Measurements from ENCODE around the gene PTPRN2. TPM values are rescaled to one million over a fixed set of nuclear protein-coding genes. Genes with fewer than 3 reads are reported as not detected.

PTPRN2 gene
- total and polyA plus RNA-seq, 2 of the 13 experiments (the other 11 are each of a cell fraction or from before 2014, with no cell fraction given): 2.5 to 24.2 TPM

DNA sequence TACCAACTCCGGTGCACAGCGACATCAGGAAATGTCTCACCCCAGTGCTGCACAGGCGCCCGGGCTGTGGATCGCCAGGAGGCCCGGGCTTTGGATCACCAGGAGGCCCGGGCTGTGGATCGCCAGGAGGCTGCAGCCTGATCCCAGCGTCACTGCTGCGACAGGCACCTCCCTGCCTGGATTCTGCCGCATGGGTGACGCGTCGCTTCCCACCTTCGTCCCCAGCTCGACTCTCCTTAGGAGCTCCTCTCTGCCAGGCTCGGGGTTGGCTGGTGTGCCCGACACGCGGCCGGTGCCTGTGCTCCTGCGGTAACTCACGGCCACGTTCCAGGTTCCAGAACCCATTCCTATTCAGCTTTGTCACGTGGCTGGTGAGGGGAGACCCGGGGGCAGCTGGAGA, 993.3 kb downstream of the PTPRN2 start:
- Histone ChIP-seq H3K9ac (ENCODE audit: insufficient read depth, low read depth, low read length) (no peak overlapping the region), H3K4me1 (ENCODE audit: insufficient read depth, low read length) (peaks cover 9% of the 10 kb centered on the region; the same call in 1 of the 2 replicates), H3K27me3 (ENCODE audit: control insufficient read depth in 1 of 2, insufficient read depth in 2 of 2, low read length in 2 of 2) (peaks cover 2 to 22% of the 10 kb centered on the region in 2 experiments; a peak in 3 of 5 replicates), H3K36me3 (replicated peaks in 1 of 2; ENCODE audit: control insufficient read depth in 1 of 2, insufficient read depth in 2 of 2, low read length in 2 of 2) (no peaks in the 10 kb centered on the region), H3K27ac (ENCODE audit: extremely low read length, insufficient read depth, low read length) (no peak overlapping the region), H3K4me2 (ENCODE audit: low read depth, low read length) (no peak overlapping the region), H3K79me2 (ENCODE audit: insufficient read depth, low read length) (no peaks in the 10 kb centered on the region), H2AFZ (ENCODE audit: low read length) (no peak overlapping the region), H3K4me3 (replicated peaks in 1 of 3; ENCODE audit: insufficient read depth in 1 of 3, low read depth in 2 of 3, low read length in 3 of 3) (no peak overlapping the region), H4K20me1 (ENCODE audit: insufficient read depth, low read length) (no peaks in the 10 kb centered on the region), H3K9me3 (ENCODE audit: low read length) (no peaks in the 10 kb centered on the region)
- 78% methylated on average over 16 of the region's 26 CpGs for WGBS (ENCODE audit: low lambda C conversion rate)
- CTCF ChIA-PET (ENCODE audit: low intra/inter-chr PET ratio, low total read pairs): no interaction called here
- FAIRE-seq (no peak), DNase-seq (ENCODE audit: low spot score) (no peak), ATAC-seq (no peak)
- intact Hi-C loops (cut with micrococcal nuclease; ENCODE audit: unreplicated experiment) (no loop called here), in situ Hi-C loops (cut with HindIII; ENCODE audit: extremely low pct_ligation_motif_present, low pct_unique_long_range_greater_than_20kb) (no loop called here)
- BruUV-seq (replicated peaks): no TSS peak
- TF ChIP-seq FOXM1 (CRISPR knock-in tag; IDR thresholded peaks at IDR 0.05) (no peak), CENPX (CRISPR knock-in tag; IDR thresholded peaks at IDR 0.05) (no peak), TMF1 (CRISPR knock-in tag; IDR thresholded peaks at IDR 0.05; ENCODE audit: low read depth) (no peak), ZNF121 (CRISPR knock-in tag; IDR thresholded peaks at IDR 0.05) (no peak)
- TF ChIP-seq, protein P1, sequence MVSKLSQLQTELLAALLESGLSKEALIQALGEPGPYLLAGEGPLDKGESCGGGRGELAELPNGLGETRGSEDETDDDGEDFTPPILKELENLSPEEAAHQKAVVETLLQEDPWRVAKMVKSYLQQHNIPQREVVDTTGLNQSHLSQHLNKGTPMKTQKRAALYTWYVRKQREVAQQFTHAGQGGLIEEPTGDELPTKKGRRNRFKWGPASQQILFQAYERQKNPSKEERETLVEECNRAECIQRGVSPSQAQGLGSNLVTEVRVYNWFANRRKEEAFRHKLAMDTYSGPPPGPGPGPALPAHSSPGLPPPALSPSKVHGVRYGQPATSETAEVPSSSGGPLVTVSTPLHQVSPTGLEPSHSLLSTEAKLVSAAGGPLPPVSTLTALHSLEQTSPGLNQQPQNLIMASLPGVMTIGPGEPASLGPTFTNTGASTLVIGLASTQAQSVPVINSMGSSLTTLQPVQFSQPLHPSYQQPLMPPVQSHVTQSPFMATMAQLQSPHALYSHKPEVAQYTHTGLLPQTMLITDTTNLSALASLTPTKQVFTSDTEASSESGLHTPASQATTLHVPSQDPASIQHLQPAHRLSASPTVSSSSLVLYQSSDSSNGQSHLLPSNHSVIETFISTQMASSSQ (IDR thresholded peaks at IDR 0.05; ENCODE audit: low read depth): no peak
- TF ChIP-seq, protein P1 (CRISPR knock-in tag; IDR thresholded peaks at IDR 0.05; ENCODE audit: borderline replicate concordance): no peak
- TF ChIP-seq, protein P2, sequence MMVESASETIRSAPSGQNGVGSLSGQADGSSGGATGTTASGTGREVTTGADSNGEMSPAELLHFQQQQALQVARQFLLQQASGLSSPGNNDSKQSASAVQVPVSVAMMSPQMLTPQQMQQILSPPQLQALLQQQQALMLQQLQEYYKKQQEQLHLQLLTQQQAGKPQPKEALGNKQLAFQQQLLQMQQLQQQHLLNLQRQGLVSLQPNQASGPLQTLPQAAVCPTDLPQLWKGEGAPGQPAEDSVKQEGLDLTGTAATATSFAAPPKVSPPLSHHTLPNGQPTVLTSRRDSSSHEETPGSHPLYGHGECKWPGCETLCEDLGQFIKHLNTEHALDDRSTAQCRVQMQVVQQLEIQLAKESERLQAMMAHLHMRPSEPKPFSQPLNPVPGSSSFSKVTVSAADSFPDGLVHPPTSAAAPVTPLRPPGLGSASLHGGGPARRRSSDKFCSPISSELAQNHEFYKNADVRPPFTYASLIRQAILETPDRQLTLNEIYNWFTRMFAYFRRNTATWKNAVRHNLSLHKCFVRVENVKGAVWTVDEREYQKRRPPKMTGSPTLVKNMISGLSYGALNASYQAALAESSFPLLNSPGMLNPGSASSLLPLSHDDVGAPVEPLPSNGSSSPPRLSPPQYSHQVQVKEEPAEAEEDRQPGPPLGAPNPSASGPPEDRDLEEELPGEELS (CRISPR knock-in tag; IDR thresholded peaks at IDR 0.05): no peak
- POLR2A ChIA-PET: no interaction called here
